Endothelial cell of umbilical vein (primary cell): ENCODE data around the gene LRP1B. TPM values are rescaled to one million over a fixed set of nuclear protein-coding genes. Genes with fewer than 3 reads are reported as not detected.

Experiments used
- BruUV-seq: library from RNA; stranded (reverse); fragments of 400-500 nt; replicated peaks from 2 replicates; lab custom pipeline; 2021; lab: Mats Ljungman, UMichigan
- CTCF ChIA-PET: fragments of 300-600, 350-600 bp; sonication (Branson Sonifier 250); formaldehyde crosslinking; loops from one replicate; lab custom pipeline; 2021; ENCODE audit warnings: antibody characterized with exemption, inconsistent platforms; lab: Charles Lee
- POLR2A ChIA-PET: fragments of 300-600, 350-600 bp; sonication (Branson Sonifier 250); formaldehyde crosslinking; loops from one replicate; lab custom pipeline; 2021; ENCODE audit warnings: antibody characterized with exemption, inconsistent platforms; lab: Charles Lee
- DNase-seq: peaks from one replicate; pipeline ENCODE4 v3.0.0-alpha.2; 2011; ENCODE audit warnings: low read depth, low spot score
- FAIRE-seq: peaks from 2 replicates; lab custom pipeline; 2011; peaks lifted over from hg19 to GRCh38; lab: Jason Lieb, UNC
- H2AFZ ChIP-seq: 2 replicates; pipeline ENCODE4 v1.6.0; 2012; ENCODE audit warnings: low read depth, low read length, control low read depth, inconsistent platforms
- H3K27ac ChIP-seq: 2 replicates; pipeline ENCODE4 v1.5.1; 2011; ENCODE audit warnings: low read depth, mild to moderate bottlenecking, control low read depth, low read length, moderate library complexity; ENCODE audit not compliant: insufficient read depth
- H3K27me3 ChIP-seq, 2 experiments: 2 replicates each; pipeline versions ENCODE4 v1.6.0 to v1.6.1; 2011; ENCODE audit warnings: low read length in 2 of 2, mixed read lengths in 1 of 2; ENCODE audit not compliant: control insufficient read depth in 2 of 2, insufficient read depth in 2 of 2
- H3K36me3 ChIP-seq, 2 experiments: 2 replicates in 1 of 2; 3 replicates in 1 of 2; pipeline ENCODE4 v1.5.1; 2011; ENCODE audit warnings: low read length in 2 of 2, mild to moderate bottlenecking in 1 of 2, moderate library complexity in 1 of 2; ENCODE audit not compliant: control insufficient read depth in 2 of 2, insufficient read depth in 2 of 2; ENCODE audit errors: extremely low read depth in 1 of 2
- H3K4me1 ChIP-seq: 3 replicates; pipeline ENCODE4 v1.5.1; 2011; ENCODE audit warnings: mild to moderate bottlenecking, low read length; ENCODE audit not compliant: control insufficient read depth, insufficient read depth; ENCODE audit errors: extremely low read depth
- H3K4me2 ChIP-seq: 2 replicates; pipeline ENCODE4 v1.6.1; 2011; ENCODE audit warnings: low read length, control low read depth, mixed read lengths; ENCODE audit not compliant: insufficient read depth
- H3K4me3 ChIP-seq, 3 experiments: fragments of 200-600 bp in 1 of 3; sonication (generic), shearing (Covaris generic) in 1 of 3; replicated peaks in 1 of 3; 2 replicates each; pipeline ENCODE4 v1.5.1; 2011 to 2016; ENCODE audit warnings: control low read depth in 3 of 3, low read length in 3 of 3, mild to moderate bottlenecking in 2 of 3, inconsistent platforms in 1 of 3, low read depth in 1 of 3, moderate library complexity in 1 of 3; ENCODE audit not compliant: insufficient read depth in 1 of 3
- H3K79me2 ChIP-seq: 2 replicates; pipeline ENCODE4 v1.6.0; 2012; ENCODE audit warnings: low read length, inconsistent platforms; ENCODE audit not compliant: control insufficient read depth, insufficient read depth
- H3K9ac ChIP-seq: replicated peaks from 2 replicates; pipeline ENCODE3; 2011; ENCODE audit warnings: low read length, control low read depth; ENCODE audit not compliant: insufficient read depth; ENCODE audit errors: extremely low read depth
- H3K9me1 ChIP-seq: replicated peaks from 3 replicates; pipeline ENCODE4 v1.6.0; 2011; ENCODE audit warnings: mild to moderate bottlenecking, low read length; ENCODE audit not compliant: control insufficient read depth, insufficient read depth; ENCODE audit errors: extremely low read depth
- H3K9me3 ChIP-seq: replicated peaks from 2 replicates; pipeline ENCODE4 v1.5.1; 2012; ENCODE audit warnings: low read length, inconsistent platforms; ENCODE audit not compliant: control insufficient read depth, insufficient read depth
- H4K20me1 ChIP-seq: replicated peaks from 2 replicates; pipeline ENCODE3; 2011; ENCODE audit warnings: mild to moderate bottlenecking, low read length; ENCODE audit not compliant: control insufficient read depth, insufficient read depth; ENCODE audit errors: extremely low read depth
- CTCF ChIP-seq, 2 donors: IDR thresholded peaks; 1 replicate in 1 of 2; 2 replicates in 1 of 2; pipeline ENCODE4 v1.5.1; 2011; ENCODE audit warnings: low read length in 2 of 2, mild to moderate bottlenecking in 2 of 2, moderate library complexity in 2 of 2, control low read depth in 1 of 2, inconsistent platforms in 1 of 2, low read depth in 1 of 2; ENCODE audit not compliant: insufficient read depth in 1 of 2; ENCODE audit errors: extremely low read depth in 1 of 2
- EZH2 ChIP-seq: IDR thresholded peaks from 2 replicates; pipeline ENCODE4 v1.6.1; 2012; ENCODE audit warnings: borderline replicate concordance, low read depth, mild to moderate bottlenecking, moderate library complexity, low read length, inconsistent platforms; ENCODE audit not compliant: severe bottlenecking
- FOS ChIP-seq: IDR thresholded peaks from 2 replicates; pipeline ENCODE4 v1.6.1; 2011; ENCODE audit warnings: mild to moderate bottlenecking, low read length, moderate library complexity, borderline replicate concordance; ENCODE audit not compliant: insufficient read depth
- GATA2 ChIP-seq: IDR thresholded peaks from 2 replicates; pipeline ENCODE4 v1.7.0; 2011; ENCODE audit warnings: low read depth, mild to moderate bottlenecking, moderate library complexity, mixed read lengths, low read length; ENCODE audit not compliant: insufficient read length, insufficient read depth
- JUN ChIP-seq: IDR thresholded peaks from 2 replicates; pipeline ENCODE4 v1.6.1; 2011; ENCODE audit warnings: borderline replicate concordance, low read depth; ENCODE audit not compliant: insufficient read length, insufficient read depth
- MAX ChIP-seq: IDR thresholded peaks from 2 replicates; pipeline ENCODE4 v1.6.1; 2011; ENCODE audit not compliant: insufficient read depth, insufficient read length
- MYC ChIP-seq: IDR thresholded peaks from one replicate; pipeline ENCODE4 v1.6.1; 2011; ENCODE audit warnings: mild to moderate bottlenecking, low read depth, low read length
- POLR2A ChIP-seq: IDR thresholded peaks from 2 replicates; pipeline ENCODE4 v1.6.1; 2012; ENCODE audit warnings: low read depth, mild to moderate bottlenecking, control low read depth, low read length
- POLR2AphosphoS5 ChIP-seq: IDR thresholded peaks from 2 replicates; pipeline ENCODE4 v1.6.1; 2012; ENCODE audit warnings: low read depth, mild to moderate bottlenecking, control low read depth, low read length, moderate library complexity; ENCODE audit not compliant: insufficient read depth
- dilution Hi-C: fragments of 300-500 bp; cut with MboI; formaldehyde crosslinking; loops from one replicate; pipeline ENCODE4 v1.15.0; 2019; ENCODE audit warnings: low sequenced_read_pairs; ENCODE audit not compliant: extremely low pct_ligation_motif_present
- intact Hi-C: fragments of 100-400 bp; cut with micrococcal nuclease; formaldehyde crosslinking; loops from one replicate; pipeline ENCODE4 v1.10.0; 2022
- polyA plus RNA-seq, 4 experiments: library from polyadenylated mRNA; depleted of rRNA in 3 of 4; stranded (reverse) in 3 of 4; unstranded in 1 of 4; fragments of >200 nt; gene quantifications; 2 replicates each; pipeline versions ENCODE4 v1.2.1 to v1.2.3, GENCODE V29; 2011 to 2012; ENCODE audit warnings: missing spikeins in 1 of 4
- total RNA-seq: library from RNA; stranded (reverse); gene quantifications from 2 replicates; pipeline ENCODE4 v1.2.3, GENCODE V29; 2021

The LRP1B gene
- total and polyA plus RNA-seq, 2 donors (not counting 3 experiments of a cell fraction or from before 2014, with no cell fraction given), result 0.03 to 0.07 TPM

- no peak overlapping the region for H3K27ac ChIP-seq
- H3K4me3 ChIP-seq, result no peak overlapping the region
- FAIRE-seq (no peak), DNase-seq (no peak)
- intact Hi-C loops, result no loop called here
- H3K9me1 ChIP-seq, result no peaks in the 10 kb centered on the region
- no peaks in the 10 kb centered on the region for H3K27me3 ChIP-seq
- no peaks in the 10 kb centered on the region for H3K79me2 ChIP-seq
- TF ChIP-seq MYC (no peak), JUN (no peak), GATA2 (no peak), FOS (no peak), POLR2A (no peak), EZH2 (no peak), POLR2AphosphoS5 (no peak), MAX (no peak), CTCF (IDR thresholded peaks at IDR 0.05; ENCODE audit: extremely low read depth in 1 of 2, insufficient read depth in 1 of 2, low read depth in 1 of 2, low read length in 2 of 2) (no peak)
- H3K4me2 ChIP-seq, result no peak overlapping the region
- no peaks in the 10 kb centered on the region for H4K20me1 ChIP-seq
- no peaks in the 10 kb centered on the region for H3K9me3 ChIP-seq
- dilution Hi-C loops, result no loop called here
- CTCF ChIA-PET, result interaction anchor here (1.0 kb wide), 1 partner anchor 10 kb away, joined by 3 read pairs; no protein-coding TSS in a partner anchor
- no peaks in the 10 kb centered on the region for H3K4me1 ChIP-seq
- BruUV-seq, result no TSS peak
- POLR2A ChIA-PET, result no interaction called here
- H3K9ac ChIP-seq, result no peak overlapping the region
- H3K36me3 ChIP-seq, result no peaks in the 10 kb centered on the region
- no peak overlapping the region for H2AFZ ChIP-seq
Observed at GRCh38 chr2:141522702-141523101, 608.1 kb downstream of the LRP1B start.
